ENCODE data around the gene SPRR2A. TPM values are rescaled to one million over a fixed set of nuclear protein-coding genes. Genes with fewer than 3 reads are reported as not detected.

The SPRR2A gene
- total RNA-seq, 1 donor from 2014 or later: 1.3 TPM

- no peaks in the 10 kb centered on the region for H3K36me3 ChIP-seq (ENCODE audit: control insufficient read depth, insufficient read depth, low read length)
- TF ChIP-seq CTCF (IDR thresholded peaks at IDR 0.05; ENCODE audit: insufficient read depth, low read length, severe bottlenecking): no peak
- H3K4me3 ChIP-seq (ENCODE audit: low read depth, low read length): no peak overlapping the region
- FAIRE-seq (no peak), DNase-seq (ENCODE audit: low read depth) (no peak)
- H3K27me3 ChIP-seq (ENCODE audit: control insufficient read depth, insufficient read depth, low read length): no peaks in the 10 kb centered on the region
Observed at GRCh38 chr1:153081736-153082135, 24.4 kb upstream of the SPRR2A start.

DNA sequence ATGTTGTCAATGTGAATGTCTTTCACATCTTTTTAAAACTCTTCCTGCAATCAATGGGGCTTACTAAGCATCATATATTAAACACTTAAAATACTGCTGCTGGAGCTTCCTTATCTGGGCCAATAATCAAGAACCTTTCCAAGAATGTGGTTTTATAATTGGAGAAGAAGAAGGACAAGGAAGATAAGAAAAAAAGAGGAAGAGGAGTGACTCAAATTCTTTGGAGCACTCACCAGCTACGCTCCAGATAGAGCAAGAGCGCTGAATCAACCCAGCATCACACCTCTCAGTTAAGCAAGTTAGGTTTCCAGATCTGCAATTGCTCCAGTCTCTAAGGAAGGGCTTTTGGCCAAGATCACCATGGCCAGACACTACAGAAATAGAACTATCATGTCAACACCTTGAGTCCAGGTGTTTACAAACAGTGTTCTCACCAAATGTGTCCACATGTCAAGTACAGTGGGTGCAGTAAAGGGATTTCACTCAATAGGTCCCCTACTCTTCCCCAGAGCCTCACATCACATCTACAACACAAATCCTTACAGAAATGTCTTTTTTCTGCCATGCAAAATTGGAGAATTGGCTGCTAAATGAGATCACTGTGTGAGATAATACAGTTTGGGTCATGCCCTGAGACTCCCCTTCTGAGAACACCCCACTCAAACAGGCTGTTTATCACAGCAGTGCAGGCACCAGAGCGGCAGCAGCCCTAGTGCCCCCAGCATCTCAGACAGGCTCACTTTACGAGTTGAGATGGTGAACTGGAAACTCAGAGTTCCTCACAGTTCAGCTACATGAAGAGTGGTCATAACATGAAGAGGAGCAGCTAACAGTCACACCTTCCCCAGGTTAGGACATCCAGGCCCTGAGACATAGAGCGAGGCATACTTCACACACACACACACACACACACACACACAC lies 15.8 kb upstream of the SPRR2A start:
- peak; percentile 79 for FAIRE-seq
- no peak for DNase-seq (ENCODE audit: low read depth)
- no peak for TF ChIP-seq CTCF (IDR thresholded peaks at IDR 0.05; ENCODE audit: insufficient read depth, low read length, severe bottlenecking)
- Histone ChIP-seq H3K4me3 (ENCODE audit: low read depth, low read length) (no peak overlapping the region), H3K27me3 (ENCODE audit: control insufficient read depth, insufficient read depth, low read length) (peaks cover 2% of the 10 kb centered on the region), H3K36me3 (ENCODE audit: control insufficient read depth, insufficient read depth, low read length) (no peaks in the 10 kb centered on the region)

GRCh38 chr1:153071511-153071910 lies 14.2 kb upstream of the SPRR2A start, which contains the start of gene SPRR2B:
SPRR2B (minus strand) TSS chr1:153071611; CDS start chr1:153070839, 772 bp downstream.
- H3K4me3 ChIP-seq (ENCODE audit: low read depth, low read length): no peak within 1 kb of the TSS
- TF ChIP-seq CTCF (IDR thresholded peaks at IDR 0.05; ENCODE audit: insufficient read depth, low read length, severe bottlenecking): no peak
- no peaks in the 10 kb centered on the region for H3K36me3 ChIP-seq (ENCODE audit: control insufficient read depth, insufficient read depth, low read length)
- FAIRE-seq (no peak), DNase-seq (ENCODE audit: low read depth) (no peak)
- H3K27me3 ChIP-seq (ENCODE audit: control insufficient read depth, insufficient read depth, low read length): peaks cover 2% of the 10 kb centered on the region

GRCh38 chr1:153070243-153070642 lies 12.9 kb upstream of the SPRR2A start:
- no peaks in the 10 kb centered on the region for H3K36me3 ChIP-seq (ENCODE audit: control insufficient read depth, insufficient read depth, low read length)
- peaks cover 2% of the 10 kb centered on the region for H3K27me3 ChIP-seq (ENCODE audit: control insufficient read depth, insufficient read depth, low read length)
- H3K4me3 ChIP-seq (ENCODE audit: low read depth, low read length): no peak overlapping the region
- DNase-seq (ENCODE audit: low read depth): no peak
- no peak for FAIRE-seq
- no peak for TF ChIP-seq CTCF (IDR thresholded peaks at IDR 0.05; ENCODE audit: insufficient read depth, low read length, severe bottlenecking)

- FAIRE-seq (peak; percentile 94), DNase-seq (ENCODE audit: low read depth) (peak; percentile 55)
- Histone ChIP-seq H3K27me3 (ENCODE audit: control insufficient read depth, insufficient read depth, low read length) (no peaks in the 10 kb centered on the region), H3K4me3 (ENCODE audit: low read depth, low read length) (no peak overlapping the region), H3K36me3 (ENCODE audit: control insufficient read depth, insufficient read depth, low read length) (no peaks in the 10 kb centered on the region)
- TF ChIP-seq CTCF (IDR thresholded peaks at IDR 0.05; ENCODE audit: insufficient read depth, low read length, severe bottlenecking): no peak
Observed at GRCh38 chr1:153058826-153059784, 1.8 kb upstream of the SPRR2A start.

Measured in bronchial epithelial cell (primary cell).